ENCODE results near the gene SLC44A3.
A peak's percentile ranks its signal among the peaks of the same experiment; 100 is the strongest.
"Not testable (repeated sequence)": the region's sequence is repeated elsewhere in the genome, so short reads cannot be mapped to it uniquely, and the experiment has no call there.

SLC44A3 gene

DNA sequence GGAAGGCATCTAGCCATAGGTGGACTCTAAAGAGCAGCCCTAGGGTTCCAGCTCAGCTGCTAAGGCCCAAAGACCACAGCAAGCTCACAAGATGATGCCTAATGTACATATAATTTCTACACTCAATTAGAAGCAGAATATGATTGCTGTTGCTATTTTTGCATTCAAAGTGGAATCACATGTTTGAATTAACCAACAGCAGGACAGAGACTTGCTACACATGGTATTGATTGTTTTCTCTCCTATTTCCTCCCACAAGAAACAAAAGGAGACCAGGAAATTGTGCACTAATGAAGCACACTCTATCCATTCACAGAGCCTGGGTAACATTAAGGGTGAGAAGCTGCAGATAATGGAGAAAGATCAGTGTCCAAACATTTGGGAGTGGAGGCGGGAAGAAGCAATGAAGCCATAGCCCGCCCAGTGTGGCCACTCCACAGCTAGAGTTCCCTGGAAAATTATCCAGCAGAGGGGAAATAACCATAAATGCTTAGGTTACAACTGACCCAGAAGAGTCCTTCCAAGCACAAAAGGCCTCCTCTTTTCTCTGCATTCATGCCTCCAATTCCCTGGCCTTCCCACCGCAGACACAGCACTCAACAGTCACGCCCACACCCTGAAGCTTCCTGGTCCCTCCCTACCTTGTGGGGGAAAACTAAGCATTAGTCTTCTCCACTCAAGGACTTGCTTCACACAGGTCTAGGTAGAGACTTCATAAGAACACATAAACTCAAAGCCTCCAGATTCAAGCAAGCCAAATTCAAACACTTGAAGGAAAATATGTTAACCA is 99.3 kb downstream of the SLC44A3 start:
- DNase-seq, result no peak

DNA sequence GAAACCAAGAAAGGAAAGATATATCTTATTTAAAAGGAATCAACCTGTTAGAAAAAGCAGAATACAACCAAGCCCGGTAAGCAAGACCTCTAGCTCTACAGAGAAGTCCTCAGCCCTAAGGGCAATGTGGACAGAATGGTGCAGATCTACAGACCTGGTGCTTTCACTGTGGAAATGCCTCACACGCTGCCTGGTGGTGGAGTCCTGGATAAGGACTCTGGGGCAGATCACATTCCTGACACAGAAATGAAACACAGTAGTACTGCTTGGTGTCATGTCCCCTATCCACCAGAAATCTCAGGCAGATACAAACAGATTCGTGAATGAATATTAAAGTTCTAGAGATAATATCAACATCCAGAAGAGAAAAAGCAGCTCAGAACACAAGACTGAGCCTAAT is 99.9 kb downstream of the SLC44A3 start:
- DNase-seq, result no peak

DNA sequence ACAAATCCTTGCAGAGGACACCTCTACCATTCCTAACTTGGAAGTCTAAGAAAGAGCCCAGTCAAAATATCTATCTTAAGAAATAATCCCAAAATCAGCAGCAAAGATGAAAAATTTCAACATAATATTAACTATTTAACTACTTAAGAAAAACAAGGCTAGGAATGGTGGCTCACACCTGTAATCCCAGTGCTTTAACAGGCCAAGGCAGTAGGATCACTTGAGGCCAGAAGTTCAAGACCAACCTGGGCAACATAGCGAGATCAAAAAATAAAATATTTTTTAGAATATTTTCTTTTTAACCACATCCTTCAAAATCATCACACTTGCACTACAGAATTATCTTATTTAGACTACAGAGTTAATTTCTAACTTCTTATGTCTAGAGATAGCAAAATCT is 101.8 kb downstream of the SLC44A3 start:
- no peak for DNase-seq

DNA sequence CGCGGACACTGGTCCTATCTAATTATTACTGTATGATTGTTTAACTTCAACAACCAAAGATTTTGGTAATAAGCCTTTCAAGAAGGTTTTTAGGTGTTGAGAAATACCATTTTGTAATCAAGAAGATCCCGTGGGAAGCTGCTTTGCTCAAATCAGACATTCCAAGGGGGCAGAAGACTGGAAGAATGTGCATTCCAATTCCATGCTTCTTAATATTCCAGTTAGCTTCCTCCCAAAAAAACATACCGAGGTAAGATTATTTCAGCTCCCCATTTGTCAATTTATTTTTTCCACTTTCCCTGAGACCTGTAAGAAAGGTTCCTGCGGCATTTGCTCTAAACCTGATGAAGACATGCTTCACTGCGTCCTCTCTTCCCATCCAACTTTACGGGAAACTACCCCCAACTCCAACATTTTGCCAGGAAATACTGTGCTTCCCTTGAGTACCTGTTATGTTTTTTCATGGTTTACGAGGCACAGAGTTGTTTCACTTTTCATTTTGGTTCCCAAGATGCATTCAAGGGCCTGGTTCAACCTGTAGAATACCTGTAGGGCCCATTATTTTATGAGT is 102.7 kb downstream of the SLC44A3 start:
- DNase-seq, result no peak

DNA sequence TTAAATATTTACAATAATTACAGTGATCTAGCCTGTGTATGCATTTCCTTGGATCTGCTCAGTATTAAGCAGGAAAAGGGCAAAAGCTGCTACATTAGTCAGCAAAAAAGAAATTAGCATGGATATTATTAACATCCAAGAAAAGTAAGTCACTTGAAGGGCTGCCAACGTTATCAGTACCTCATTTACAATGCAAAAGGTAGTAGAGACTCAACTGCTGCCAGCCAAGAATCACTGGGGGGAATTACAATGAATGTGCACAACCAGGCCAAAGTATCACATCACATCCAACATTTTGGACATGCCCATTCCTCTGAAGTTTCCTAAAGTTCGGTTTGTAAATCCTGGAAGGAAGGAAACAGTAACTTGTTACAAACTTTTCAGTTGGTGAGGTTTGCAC is 104.8 kb downstream of the SLC44A3 start:
- no peak for DNase-seq

DNA sequence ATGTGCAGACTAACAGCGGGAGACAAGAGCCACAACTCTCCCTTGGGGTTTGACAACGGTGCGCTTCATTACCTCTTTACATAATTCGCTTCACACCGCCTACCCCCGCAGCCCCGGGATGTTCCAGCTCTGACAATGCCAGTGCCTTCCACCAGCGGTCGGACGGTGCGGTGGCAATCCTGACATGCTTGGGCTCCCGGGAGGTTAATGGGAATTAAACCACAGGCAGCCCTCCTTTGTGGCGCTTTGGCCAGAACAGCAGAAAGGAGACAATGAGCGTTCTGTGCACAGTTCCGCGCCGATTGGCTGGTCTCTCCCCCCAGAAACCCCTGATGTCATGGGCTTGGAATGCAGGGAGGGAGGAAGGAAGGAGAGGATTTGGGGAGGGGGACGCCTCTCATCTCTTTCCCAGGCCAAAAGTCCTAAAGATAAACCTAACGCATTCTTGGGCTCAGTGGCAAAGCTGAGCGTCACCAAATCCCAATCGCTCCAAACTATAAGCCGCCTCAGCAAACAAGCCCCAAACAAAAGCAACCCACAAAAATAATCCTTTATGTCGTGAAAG is 105.5 kb downstream of the SLC44A3 start:
- DNase-seq, result no peak

DNA sequence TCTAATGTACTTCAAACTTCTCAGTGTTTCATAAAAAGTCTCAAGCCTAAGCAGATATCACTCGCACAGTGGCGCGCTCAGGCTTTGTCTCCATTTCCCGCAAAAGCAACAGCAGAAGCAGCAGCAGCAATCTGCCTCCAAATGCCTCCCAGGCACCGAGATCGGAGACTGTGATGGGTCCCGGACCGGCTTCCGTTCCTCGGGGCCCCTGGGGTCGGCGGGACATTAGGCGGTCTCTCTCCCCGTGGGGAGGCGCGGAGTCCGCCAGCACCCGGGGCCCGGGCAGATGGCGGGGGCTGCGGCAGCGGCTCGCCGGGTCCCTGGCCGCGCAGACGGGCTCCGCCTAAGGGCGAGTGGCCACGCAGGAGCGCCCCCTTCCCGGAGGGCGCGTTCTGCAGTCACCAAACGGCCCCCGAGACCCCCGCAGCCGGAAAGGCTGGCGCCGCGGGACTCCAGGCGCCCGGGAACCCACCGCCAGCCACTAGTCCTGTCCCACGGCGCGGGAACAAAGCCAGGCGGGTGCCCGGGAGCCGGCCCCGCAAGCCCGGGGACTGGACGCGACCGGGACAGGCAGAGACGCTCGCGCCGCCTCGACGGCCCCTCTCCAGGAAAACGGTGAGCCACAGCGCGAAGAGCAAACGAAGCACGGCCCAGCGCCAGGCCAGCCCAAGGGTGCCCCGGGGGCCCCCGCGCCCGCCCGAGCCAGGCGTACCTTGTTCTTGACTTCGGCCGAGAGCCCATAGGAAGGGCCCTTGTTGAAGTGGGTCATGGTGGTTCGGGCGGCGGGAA is 106.2 kb downstream of the SLC44A3 start:
- peak; percentile 12 for DNase-seq

DNA sequence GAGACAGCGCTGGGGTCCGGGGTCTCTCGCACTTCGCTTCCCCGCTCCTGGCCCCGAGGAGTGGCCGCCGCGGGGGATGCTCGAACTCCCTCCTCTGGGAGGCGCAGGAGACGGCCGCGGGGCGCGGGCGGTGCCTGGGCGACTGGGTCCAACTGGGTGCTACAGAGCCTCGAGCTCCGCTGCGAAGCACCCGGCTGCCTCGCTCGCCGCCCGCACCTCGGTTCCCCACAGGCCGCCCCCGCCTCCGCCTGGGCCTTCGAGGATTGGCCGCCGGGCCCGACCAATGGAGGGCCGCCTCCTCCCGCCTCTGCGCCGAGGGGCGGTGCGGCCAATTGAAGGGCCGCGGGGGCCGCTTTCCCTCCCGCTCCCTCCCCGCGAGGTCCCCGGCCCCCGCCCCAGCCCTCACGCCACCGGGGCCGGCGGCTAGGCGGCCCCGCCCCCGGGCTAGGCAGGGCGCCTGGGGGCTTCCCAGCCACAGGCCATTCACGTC is 106.8 kb downstream of the SLC44A3 start, which contains the start of gene CNN3:
Gene CNN3, minus strand, starts transcription at position 196 of the 490 bp plus-strand sequence. CDS start 216 bp downstream, outside the sequence.
- DNase-seq, result peak; percentile 59

DNA sequence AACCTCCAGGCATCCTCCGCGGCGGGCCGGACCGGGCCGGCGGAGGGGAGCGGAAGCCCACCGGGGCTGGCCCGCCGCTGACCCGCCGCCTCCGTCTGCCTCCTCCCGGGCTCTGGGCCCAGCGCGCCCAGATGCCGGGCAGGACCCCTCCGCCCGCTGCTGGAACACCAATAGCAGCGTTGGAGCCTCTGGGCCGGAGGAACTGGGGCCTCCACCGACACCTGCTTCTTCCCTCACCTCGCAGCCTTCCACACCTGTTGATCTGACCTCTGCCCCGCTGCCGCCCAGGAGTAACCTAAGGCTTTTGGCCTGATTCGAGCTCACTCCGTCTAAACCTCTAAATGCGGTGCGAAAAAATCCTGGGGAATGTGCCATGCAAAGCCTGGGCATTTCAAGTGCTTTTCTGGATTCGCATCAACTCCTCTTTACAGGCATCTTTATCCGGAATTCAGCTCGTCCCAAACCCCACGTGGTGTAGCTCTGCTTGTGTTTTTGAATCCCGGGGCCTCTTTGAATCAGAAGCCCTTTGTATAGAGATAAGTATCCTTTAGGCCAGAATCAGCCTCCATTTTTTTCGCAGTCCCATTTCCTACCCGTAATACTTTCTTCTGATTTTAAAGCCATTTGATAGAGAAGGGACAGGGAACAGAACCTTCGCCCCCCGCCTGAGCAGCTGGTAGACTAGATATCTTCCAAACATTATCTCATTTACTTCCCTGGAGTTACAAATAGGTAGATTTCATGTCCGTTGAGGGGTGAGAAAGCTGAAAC is 107.4 kb downstream of the SLC44A3 start:
- DNase-seq, result no peak

DNA sequence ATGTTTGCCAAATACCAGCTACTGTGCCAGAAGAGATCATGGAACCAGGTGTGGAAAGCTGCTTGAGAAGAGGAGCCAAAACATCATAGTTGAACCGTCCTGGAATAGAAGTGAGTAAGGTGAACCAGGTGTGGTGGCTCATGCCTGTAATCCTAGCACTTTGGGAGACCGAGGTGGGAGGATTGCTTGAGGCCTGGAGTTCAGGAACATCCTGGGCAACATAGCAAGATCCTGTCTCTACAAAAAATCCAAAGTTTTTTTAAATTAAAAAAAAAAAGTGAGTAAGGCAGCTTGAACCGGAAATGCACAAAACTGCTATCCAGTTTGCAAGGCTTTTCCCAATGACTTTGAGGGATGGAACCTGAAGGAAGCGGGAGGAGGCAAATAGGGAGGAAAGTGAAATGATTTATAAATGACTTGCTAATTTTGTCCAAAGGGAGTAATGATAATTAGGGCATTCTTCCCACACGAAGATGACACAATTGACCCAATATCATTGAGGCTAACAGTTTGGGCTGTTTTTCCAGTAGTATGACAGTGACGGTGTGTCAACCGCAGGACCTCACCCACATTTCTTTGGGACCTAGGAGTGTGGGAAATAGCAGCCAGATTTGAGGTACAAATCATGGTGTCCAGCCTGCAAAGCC is 108.3 kb downstream of the SLC44A3 start:
- no peak for DNase-seq

DNA sequence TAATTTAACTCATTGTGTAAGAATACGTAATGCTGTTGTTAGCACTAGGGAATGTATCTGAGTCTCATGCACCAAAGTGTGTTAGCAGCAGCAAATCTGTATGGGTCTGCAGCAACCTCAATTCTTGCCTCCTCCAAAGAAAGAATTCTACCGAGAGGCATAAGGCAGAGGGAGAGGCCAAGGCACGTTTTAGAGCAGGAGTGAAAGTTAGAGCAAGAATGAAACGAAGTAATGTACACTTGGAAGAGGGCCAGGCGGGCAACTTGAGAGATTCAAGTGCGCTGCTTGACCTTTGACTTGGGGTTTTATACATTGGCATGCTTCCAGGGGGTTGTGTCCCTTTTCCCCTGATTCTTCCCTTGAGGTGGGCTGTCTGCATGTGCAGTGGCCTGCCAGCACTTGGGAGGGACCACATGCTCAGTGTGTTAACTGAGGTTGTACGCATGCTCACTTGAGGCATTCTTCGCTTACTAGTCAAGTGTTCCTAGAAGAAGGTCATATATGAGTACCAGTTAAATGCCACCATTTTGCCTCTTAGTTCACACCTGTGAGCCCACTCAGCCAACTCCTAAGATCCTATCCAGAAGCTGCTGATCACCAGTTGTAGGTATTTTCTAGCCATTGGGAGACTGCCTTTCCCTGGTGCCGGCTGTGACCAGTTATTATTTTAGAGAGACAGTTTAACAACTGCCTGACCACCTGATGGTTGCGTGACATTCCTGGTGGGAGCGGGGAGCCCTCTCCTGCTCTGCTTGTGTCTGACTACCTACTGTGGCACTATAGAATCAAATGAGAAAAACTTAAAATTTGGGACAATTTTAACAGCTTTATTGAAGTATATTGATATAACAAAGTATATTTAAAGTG is 109.4 kb downstream of the SLC44A3 start:
- no peak for DNase-seq

DNA sequence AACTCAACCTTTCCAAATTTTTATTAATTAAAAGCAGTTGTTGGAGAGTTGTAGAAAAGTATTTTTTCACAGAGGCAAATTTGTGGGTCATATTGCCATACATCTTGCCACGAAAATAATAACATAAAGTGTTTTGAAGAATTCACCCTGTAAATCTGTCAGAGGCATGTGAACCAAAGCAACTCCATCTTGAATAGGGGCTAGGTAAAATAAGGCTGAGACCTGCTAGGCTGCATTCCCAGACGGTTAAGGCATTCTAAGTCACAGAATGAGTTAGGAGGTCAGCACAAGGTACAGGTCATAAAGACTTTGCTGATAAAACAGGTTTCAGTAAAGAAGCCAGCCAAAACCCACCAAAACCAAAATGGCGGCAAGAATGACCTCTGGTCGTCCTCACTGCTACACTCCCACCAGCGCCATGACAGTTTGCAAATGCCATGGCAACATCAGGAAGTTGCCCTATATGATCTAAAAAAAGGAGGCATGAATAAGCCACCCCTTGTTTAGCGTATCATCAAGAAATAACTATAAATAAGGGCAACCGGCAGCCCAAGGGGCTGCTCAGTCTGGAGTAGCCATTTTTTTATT is 111.2 kb downstream of the SLC44A3 start:
- DNase-seq, result no peak

DNA sequence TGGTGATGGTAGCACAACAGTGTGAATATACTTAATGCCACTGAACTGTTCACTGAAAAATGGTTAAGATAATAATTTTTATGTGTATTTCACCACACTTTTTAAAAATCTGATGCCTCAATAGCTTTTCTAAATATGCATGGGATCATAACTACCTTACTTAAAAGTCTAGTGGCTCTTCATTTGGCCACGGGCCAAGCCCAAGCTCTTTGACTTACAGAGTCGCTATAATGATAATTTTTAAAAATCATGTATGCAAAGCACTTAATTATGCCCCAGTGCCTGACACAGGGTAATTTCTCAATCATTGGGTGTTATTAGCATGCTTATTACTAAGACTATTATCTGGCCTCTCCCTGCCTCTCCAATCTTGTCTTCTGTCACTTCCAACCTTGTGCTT is 114.4 kb downstream of the SLC44A3 start:
- DNase-seq, result no peak

DNA sequence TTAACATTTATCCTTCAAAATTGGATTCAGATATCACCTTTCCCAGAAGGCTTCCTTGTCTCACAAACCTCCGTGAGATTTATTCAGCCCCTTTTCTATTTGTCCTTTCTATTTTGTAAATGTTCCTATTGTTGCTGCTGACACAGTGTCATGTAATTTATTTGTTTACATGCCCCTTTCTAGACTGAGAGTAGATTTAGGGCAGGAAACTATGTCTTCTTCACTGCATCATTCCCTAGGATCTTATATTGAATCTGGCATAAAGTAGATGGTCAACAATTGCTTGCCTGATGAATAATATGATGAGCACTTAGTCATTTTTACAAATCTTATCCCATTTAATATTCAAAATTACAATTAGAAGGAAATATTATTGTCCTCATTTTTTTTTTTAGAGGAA is 114.9 kb downstream of the SLC44A3 start:
- no peak for DNase-seq

DNA sequence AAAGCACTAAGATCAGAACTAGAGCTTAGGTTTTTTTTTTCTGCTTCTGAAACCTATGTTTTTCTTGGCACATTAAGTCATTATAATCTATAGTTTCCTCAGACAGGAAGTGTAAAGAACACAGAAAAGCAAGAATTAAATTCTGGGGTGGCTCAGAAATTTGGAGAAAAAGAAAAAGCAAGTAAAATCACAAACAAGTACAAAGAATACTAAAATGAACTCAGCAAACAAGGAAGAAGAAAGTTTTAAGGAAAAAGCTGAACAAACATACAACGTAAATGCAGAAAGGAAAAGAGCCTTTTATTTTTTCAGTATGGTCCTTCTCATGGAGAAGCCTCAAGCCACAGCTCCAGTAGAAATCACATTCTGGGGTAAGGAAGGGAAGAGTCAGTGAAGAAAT is 115.3 kb downstream of the SLC44A3 start:
- no peak for DNase-seq

DNA sequence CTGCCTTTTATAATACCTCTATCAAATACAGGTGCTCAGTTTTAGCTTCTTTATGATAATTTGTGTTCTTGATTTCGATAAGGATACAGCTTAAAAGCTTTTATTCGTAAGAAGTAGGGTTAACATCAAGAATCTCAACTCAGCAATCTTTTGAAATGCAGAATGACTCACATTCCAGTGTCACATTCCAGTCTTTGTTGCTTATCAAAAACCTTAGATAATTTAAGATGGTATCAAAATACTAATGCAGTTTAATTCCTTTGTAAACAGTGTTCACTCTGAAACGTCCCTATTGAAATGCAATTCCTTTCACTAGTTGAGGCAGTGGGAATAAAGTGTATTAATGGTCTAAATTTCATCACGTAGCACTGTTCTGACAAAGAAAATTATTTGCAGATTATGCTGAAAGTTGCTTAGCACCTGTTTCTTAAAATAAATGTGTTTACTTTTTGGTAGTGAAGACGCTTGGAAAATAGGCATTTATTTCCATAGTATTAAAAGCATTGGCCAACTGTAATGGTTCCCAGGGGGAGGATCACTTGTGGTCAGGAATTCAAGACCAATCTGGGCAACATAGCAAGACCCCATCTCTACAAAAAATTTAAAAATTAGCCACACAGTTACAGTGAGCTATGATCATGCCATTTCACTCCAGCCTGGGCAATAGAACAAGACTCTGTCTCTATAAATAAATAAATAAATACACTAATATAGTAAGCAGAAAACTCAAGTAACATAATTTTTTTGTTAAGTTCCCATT is 116.9 kb downstream of the SLC44A3 start:
- no peak for DNase-seq

DNA sequence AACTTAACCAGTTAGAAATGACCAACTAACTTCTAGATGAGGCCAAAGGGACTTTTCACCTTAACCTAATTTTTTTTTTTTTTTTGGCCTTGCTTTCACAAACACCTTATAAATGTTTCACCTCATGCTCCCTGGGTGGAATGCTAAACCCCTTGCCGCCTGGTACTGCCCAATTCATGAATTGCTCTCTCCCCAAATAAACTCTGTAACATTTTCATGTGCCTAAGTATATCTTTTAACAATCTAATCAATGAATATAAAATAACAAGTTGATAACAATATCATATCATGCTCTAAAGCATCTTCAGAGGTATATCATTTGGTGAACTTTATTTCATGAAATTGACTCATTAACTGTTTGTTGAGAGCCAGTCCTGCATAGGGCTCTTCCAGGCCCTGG is 117.7 kb downstream of the SLC44A3 start:
- DNase-seq, result no peak

DNA sequence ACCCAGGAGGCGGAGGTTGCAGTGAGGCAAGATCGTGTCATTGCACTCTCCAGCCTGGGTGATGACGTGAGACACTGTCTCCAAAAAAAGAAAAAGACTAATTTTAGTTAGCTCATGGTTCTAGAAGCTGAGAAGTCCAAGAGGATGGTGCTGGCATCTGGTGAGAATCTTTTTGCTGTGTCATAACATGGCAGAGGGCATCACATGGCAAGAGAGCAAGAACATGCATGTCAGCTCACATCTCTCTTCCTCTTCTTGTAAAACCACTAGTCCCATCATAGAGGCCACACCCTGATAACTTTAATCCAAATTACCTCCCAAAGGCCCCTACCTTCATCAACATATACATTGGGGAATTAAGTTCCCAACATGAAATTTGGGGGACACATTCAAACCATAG is 120.6 kb downstream of the SLC44A3 start:
- DNase-seq, result no peak

DNA sequence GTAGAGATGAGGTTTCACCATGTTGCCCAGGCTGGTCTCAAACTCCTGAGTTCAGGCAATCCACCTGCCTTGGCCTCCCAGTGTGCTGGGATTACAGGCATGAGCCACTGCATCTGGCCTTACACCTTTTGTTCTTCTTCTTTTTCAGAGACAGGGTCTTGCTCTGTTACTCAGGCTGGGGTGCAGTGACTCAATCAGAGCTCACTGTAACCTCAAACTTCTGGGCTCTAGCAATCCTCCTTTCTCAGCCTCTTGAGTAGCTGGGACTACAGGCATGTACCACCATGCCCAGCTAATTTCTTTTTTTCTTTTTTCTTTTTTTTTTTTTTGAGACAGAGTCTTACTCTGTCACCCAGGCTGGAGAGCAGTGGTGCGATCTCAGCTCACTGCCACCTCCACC is 121.3 kb downstream of the SLC44A3 start:
- DNase-seq, result not testable (repeated sequence)
